SK-N-SH treated with all-trans-retinoic acid at 6 μM for 48 hours (cell line): Measurements from ENCODE around the gene KIAA1328.

ENCODE experiments used
- ATAC-seq: fragments of 200-7000 bp; cut with Tn5 transposase; 3 replicates; pipeline ENCODE4 v1.9.1; 2020; ENCODE audit warnings: mild to moderate bottlenecking, moderate library complexity
- ARNTL ChIP-seq: fragments of 450-650 bp; formaldehyde crosslinking; IDR thresholded peaks from 2 replicates; pipeline ENCODE4 v1.5.0; 2020; ENCODE audit warnings: low read depth, mild to moderate bottlenecking, moderate library complexity, borderline replicate concordance
- BACH2 ChIP-seq: fragments of 250-450 bp; sonication (Bioruptor Pico); IDR thresholded peaks from 2 replicates; pipeline ENCODE4 v1.9.0; 2021; ENCODE audit warnings: mild to moderate bottlenecking, borderline replicate concordance
- CREB5 ChIP-seq: fragments of 250-450 bp; sonication (Bioruptor Pico); IDR thresholded peaks from 2 replicates; pipeline ENCODE4 v1.5.1; 2020; ENCODE audit warnings: low read depth, mild to moderate bottlenecking, moderate library complexity
- CSRNP3 ChIP-seq: fragments of 250-450 bp; sonication (Bioruptor Pico); IDR thresholded peaks from 2 replicates; pipeline ENCODE4 v1.5.1; 2021; ENCODE audit warnings: mild to moderate bottlenecking, moderate library complexity
- GLIS3 ChIP-seq: fragments of 250-450 bp; sonication (Bioruptor Pico); IDR thresholded peaks from 2 replicates; pipeline ENCODE4 v1.5.0; 2020; ENCODE audit warnings: mild to moderate bottlenecking, moderate library complexity
- OSR1 ChIP-seq: fragments of 250-450 bp; sonication (Bioruptor Pico); IDR thresholded peaks from 2 replicates; pipeline ENCODE4 v1.8.0; 2022; ENCODE audit warnings: moderate library complexity, mild to moderate bottlenecking, inconsistent platforms
- PATZ1 ChIP-seq: fragments of 250-450 bp; sonication (Bioruptor Pico); IDR thresholded peaks from 2 replicates; pipeline ENCODE4 v1.8.0; 2020; ENCODE audit warnings: mild to moderate bottlenecking, moderate library complexity, borderline replicate concordance
- POU6F1 ChIP-seq: fragments of 250-450 bp; sonication (Bioruptor Pico); IDR thresholded peaks from 2 replicates; pipeline ENCODE4 v1.8.0; 2021; ENCODE audit warnings: low read depth, mild to moderate bottlenecking, moderate library complexity, borderline replicate concordance
- SNAI2 ChIP-seq: fragments of 250-450 bp; sonication (Bioruptor Pico); IDR thresholded peaks from 2 replicates; pipeline ENCODE4 v1.5.0; 2020; ENCODE audit warnings: mild to moderate bottlenecking, moderate library complexity
- TCF4 ChIP-seq: fragments of 250-450 bp; sonication (Bioruptor Pico); IDR thresholded peaks from 2 replicates; pipeline ENCODE4 v1.8.0; 2021; ENCODE audit warnings: mild to moderate bottlenecking, moderate library complexity, borderline replicate concordance
- TOX ChIP-seq: fragments of 250-450 bp; sonication (Bioruptor Pico); IDR thresholded peaks from 2 replicates; pipeline ENCODE4 v1.8.0; 2021; ENCODE audit warnings: mild to moderate bottlenecking, moderate library complexity, borderline replicate concordance
- TSHZ2 ChIP-seq: fragments of 250-450 bp; sonication (Bioruptor Pico); IDR thresholded peaks from 2 replicates; pipeline ENCODE4 v1.5.0; 2020; ENCODE audit warnings: mild to moderate bottlenecking, moderate library complexity
- ZC3H10 ChIP-seq: fragments of 250-450 bp; sonication (Bioruptor Pico); IDR thresholded peaks from 2 replicates; pipeline ENCODE4 v1.5.1; 2021; ENCODE audit warnings: mild to moderate bottlenecking, moderate library complexity
- ZFP3 ChIP-seq: fragments of 250-450 bp; sonication (Bioruptor Pico); IDR thresholded peaks from 2 replicates; pipeline ENCODE4 v1.5.0; 2020; ENCODE audit warnings: mild to moderate bottlenecking, moderate library complexity
- ZNF565 ChIP-seq: fragments of 450-650 bp; formaldehyde crosslinking; conservative IDR thresholded peaks from 2 replicates; pipeline ENCODE4 v1.5.0; 2020; ENCODE audit warnings: low read depth, mild to moderate bottlenecking, moderate library complexity
- ZNF70 ChIP-seq: fragments of 450-650 bp; formaldehyde crosslinking; IDR thresholded peaks from 2 replicates; pipeline ENCODE4 v1.5.0; 2020; ENCODE audit warnings: mild to moderate bottlenecking, moderate library complexity
- ZNF8 ChIP-seq: fragments of 450-650 bp; formaldehyde crosslinking; IDR thresholded peaks from 2 replicates; pipeline ENCODE4 v1.5.0; 2020; ENCODE audit warnings: mild to moderate bottlenecking, moderate library complexity

Gene KIAA1328

GRCh38 chr18:37253394-37254235 is 424.7 kb downstream of the KIAA1328 start:
- TF ChIP-seq CSRNP3 (CRISPR knock-in tag) (no peak), ZNF565 (CRISPR knock-in tag) (no peak), TOX (CRISPR knock-in tag) (no peak), OSR1 (CRISPR knock-in tag) (no peak), TCF4 (CRISPR knock-in tag) (no peak), POU6F1 (CRISPR knock-in tag) (no peak), PATZ1 (CRISPR knock-in tag) (no peak), GLIS3 (CRISPR knock-in tag) (no peak), ZFP3 (no peak), BACH2 (no peak), ZC3H10 (CRISPR knock-in tag) (no peak)
- ATAC-seq = no peak

GRCh38 chr18:37254236-37254754 is 425.4 kb downstream of the KIAA1328 start:
- TF ChIP-seq ARNTL (CRISPR knock-in tag) (no peak), ZNF70 (CRISPR knock-in tag) (no peak), ZFP3 (no peak), GLIS3 (CRISPR knock-in tag) (no peak), TSHZ2 (no peak), TCF4 (CRISPR knock-in tag) (no peak), OSR1 (CRISPR knock-in tag) (no peak)
- ATAC-seq = no peak

- no peak for ATAC-seq
- no peak for TF ChIP-seq POU6F1 (CRISPR knock-in tag)
- TF ChIP-seq BACH2 = no peak
- TF ChIP-seq ZC3H10 (CRISPR knock-in tag) = no peak
- no peak for TF ChIP-seq CREB5
- TF ChIP-seq ARNTL (CRISPR knock-in tag) = no peak
- no peak for TF ChIP-seq ZNF8 (CRISPR knock-in tag)
- TF ChIP-seq ZNF565 (CRISPR knock-in tag) = no peak
- TF ChIP-seq SNAI2 (CRISPR knock-in tag) = no peak
- no peak for TF ChIP-seq PATZ1 (CRISPR knock-in tag)
- no peak for TF ChIP-seq CSRNP3 (CRISPR knock-in tag)
Measured at GRCh38 chr18:37254973-37255372, 426.0 kb downstream of the KIAA1328 start.
